ENCODE measurements around the gene ATRNL1. TPM values are rescaled to one million over a fixed set of nuclear protein-coding genes. Genes with fewer than 3 reads are reported as not detected.

ATRNL1 gene
- total and polyA plus RNA-seq, 2 of the 8 experiments (the other 6 are each of a cell fraction or from before 2014, with no cell fraction given), result 5.1 to 17.6 TPM

- TF ChIP-seq CHD7 (IDR thresholded peaks at IDR 0.05; ENCODE audit: insufficient replicate concordance, low read length) (no peak), USF2 (IDR thresholded peaks at IDR 0.05; ENCODE audit: low read length) (no peak), ATF2 (IDR thresholded peaks at IDR 0.05; ENCODE audit: low read length) (no peak), TEAD4 (IDR thresholded peaks at IDR 0.05; ENCODE audit: low read depth, low read length) (no peak), CEBPB (IDR thresholded peaks at IDR 0.05; ENCODE audit: low read depth, low read length) (no peak)
Observed at GRCh38 chr10:115525141-115525540, 432.0 kb downstream of the ATRNL1 start (continued).

Data from H1 (cell line).